IPS DF 19.7 (cell line): Measurements from ENCODE around the gene LCN10.

Experiments used
- DNase-seq: peaks from one replicate; pipeline ENCODE4 v3.0.0-alpha.2; 2013; ENCODE audit warnings: low read depth, low spot score

The LCN10 gene

GRCh38 chr9:136738960-136739359 is 3.8 kb downstream of the LCN10 start:
- DNase-seq: no peak

GRCh38 chr9:136735812-136736480 is 6.8 kb downstream of the LCN10 start:
- no peak for DNase-seq

GRCh38 chr9:136734837-136735496 is 7.8 kb downstream of the LCN10 start:
- no peak for DNase-seq

- no peak for DNase-seq
These were observed 9.1 kb downstream of the LCN10 start for GRCh38 chr9:136733611-136734010.

GRCh38 chr9:136732444-136733178 is 10.1 kb downstream of the LCN10 start:
- DNase-seq: no peak

- DNase-seq: no peak
These were observed 12.8 kb downstream of the LCN10 start for GRCh38 chr9:136729926-136730325.

- no peak for DNase-seq
These were observed 13.6 kb downstream of the LCN10 start for GRCh38 chr9:136729144-136729543.

- DNase-seq: no peak
These were observed 14.1 kb downstream of the LCN10 start for GRCh38 chr9:136728548-136729123.

- DNase-seq: no peak
These were observed 14.6 kb downstream of the LCN10 start for GRCh38 chr9:136728080-136728547.

GRCh38 chr9:136726631-136727191 is 16.0 kb downstream of the LCN10 start:
- DNase-seq: no peak

- no peak for DNase-seq
These were observed 16.6 kb downstream of the LCN10 start for GRCh38 chr9:136726118-136726517.

- no peak for DNase-seq
These were observed 17.1 kb downstream of the LCN10 start for GRCh38 chr9:136725612-136726011.

- DNase-seq: no peak
These were observed 18.0 kb downstream of the LCN10 start for GRCh38 chr9:136724772-136725171.

GRCh38 chr9:136723989-136724388 is 18.8 kb downstream of the LCN10 start:
- DNase-seq: no peak

GRCh38 chr9:136723362-136723976 is 19.3 kb downstream of the LCN10 start:
- no peak for DNase-seq

GRCh38 chr9:136722969-136723356 is 19.8 kb downstream of the LCN10 start:
- DNase-seq: no peak

GRCh38 chr9:136722093-136722968 is 20.4 kb downstream of the LCN10 start:
- no peak for DNase-seq

GRCh38 chr9:136721339-136722092 is 21.2 kb downstream of the LCN10 start:
- no peak for DNase-seq

GRCh38 chr9:136720898-136721338 is 21.8 kb downstream of the LCN10 start:
- no peak for DNase-seq
